Activated CD8-positive, alpha-beta memory T cell treated with anti-CD3 and anti-CD28 coated beads, Interleukin-2, amount 50 U/mL, for 24 hours (primary cell): ENCODE data around the gene SLC35F4.
"Not testable (repeated sequence)": the region's sequence is repeated elsewhere in the genome, so short reads cannot be mapped to it uniquely, and the experiment has no call there.

Experiments
- DNase-seq: peaks from one replicate; pipeline ENCODE4 v3.0.0-alpha.2; 2020; ENCODE audit errors: extremely low read depth

The SLC35F4 gene

GRCh38 chr14:57725399-57726077 is 140.4 kb downstream of the SLC35F4 start:
- DNase-seq = no peak

DNA sequence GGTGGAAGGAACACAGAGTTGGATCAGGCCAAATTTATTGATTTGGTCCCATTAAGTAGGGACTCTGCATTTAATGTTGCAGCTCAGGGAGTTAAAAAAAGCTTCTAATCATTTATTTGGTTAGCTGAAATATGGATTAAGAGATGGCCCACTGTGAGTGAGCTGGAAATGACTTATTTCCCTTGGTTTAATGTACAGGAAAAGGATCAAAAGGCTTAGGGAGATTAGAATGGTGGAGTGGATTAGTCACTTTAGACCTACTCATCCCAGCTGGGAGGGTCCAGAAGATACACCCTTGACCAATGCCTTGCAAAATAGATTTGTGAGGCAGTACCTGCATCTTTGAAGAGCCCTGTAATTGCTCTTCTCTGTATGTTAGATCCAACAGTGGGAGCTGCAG is 143.8 kb downstream of the SLC35F4 start:
- not testable (repeated sequence) for DNase-seq

DNA sequence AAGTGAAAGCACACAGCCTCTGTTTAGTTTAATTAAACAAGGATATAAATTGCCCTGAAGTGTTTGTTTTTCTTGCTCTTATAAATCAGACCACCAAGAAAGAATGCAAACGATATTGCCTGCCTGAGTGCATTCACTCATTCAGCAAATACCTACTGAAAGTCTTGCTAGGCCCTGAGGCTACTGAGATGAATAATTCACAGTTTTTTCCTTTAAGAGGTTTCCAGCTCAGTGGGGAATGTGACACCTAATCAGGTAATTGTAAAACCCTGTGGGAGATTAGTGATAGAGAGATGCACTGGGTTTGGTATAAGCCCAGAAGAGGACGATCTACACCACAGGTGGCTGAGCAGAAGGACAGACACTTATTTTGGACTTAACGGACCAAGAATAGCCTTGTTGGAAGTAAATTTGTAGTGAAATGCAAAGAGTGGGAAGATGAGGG is 151.4 kb downstream of the SLC35F4 start:
- no peak for DNase-seq

- no peak for DNase-seq
These were observed 153.2 kb downstream of the SLC35F4 start for GRCh38 chr14:57712698-57713097.

DNA sequence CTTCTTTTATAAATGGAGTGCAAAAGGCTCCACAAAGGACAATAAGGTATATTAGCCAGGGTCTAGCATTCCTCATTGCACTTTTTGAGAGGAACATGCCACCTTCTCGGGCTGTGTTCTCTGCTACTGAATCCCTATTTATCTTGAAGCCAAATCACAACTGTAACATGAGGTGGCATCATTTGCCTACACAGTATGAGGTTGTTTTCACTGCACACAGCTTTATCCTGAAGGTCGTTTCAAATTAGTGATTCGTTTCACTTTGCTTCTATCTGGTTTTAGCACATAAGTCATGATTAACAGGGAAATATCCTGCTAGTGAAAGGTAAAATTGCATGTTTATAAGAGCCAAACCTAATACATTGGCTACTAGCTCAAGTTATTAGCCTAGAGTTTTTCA is 153.8 kb downstream of the SLC35F4 start:
- DNase-seq = no peak

GRCh38 chr14:57709909-57710308 is 156.0 kb downstream of the SLC35F4 start:
- DNase-seq = no peak

GRCh38 chr14:57709086-57709485 is 156.8 kb downstream of the SLC35F4 start:
- DNase-seq = not testable (repeated sequence)

DNA sequence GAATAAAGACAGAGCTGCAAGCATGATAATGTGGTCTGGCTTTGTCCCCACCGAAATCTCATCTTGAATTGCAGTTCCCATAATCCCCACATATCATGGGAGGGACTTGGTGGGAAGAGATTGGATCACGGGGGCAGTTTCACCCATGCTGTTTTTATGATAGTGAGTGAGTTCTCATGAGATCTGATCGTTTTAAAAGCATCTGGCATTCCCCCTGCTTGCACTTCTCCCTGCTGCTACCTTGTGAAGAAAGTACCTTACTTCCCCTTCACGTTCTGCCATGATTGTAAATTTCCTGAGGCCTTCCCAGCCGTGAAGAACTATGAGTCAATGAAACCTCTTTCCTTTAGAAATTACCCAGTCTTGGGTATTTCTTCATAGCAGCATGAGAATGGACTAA is 158.7 kb downstream of the SLC35F4 start:
- no peak for DNase-seq

DNA sequence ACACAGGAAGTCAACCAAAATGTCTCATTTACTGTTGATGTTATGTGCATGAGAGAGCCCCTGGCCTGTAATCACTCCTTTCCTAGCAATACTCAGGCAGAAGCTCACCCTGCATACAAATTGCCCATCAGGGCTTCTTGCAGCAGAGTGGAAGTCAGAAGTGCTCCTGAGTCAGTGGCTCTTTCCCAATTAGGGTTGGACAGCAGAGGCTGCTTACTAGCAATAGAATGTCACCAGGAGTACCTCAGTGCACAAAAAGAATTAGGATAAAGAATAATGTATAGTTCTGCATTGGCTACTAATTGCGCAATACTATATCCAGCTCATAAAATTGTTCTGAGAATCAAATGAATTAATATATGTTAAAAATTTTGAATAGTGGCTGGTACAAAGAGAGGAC is 161.1 kb downstream of the SLC35F4 start:
- no peak for DNase-seq

GRCh38 chr14:57699947-57700346 is 165.9 kb downstream of the SLC35F4 start:
- no peak for DNase-seq

DNA sequence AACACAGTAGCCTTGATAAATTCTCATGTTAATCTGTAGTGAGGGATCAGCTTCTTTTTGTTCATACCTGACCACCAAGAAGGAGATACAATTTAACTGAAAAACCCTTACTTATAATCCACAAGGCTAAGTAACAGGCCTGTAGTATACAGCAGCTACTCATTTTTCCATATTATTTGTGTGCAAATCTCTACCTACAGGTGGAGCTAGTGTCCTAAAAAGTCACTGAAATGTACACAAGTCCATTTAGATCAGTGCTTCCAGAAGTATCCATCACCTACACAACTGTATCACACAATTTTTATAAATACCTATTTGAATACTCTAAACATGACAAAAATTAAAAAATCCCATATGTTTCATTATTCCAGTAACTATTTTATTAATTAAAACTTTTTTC is 173.2 kb downstream of the SLC35F4 start:
- DNase-seq = no peak

DNA sequence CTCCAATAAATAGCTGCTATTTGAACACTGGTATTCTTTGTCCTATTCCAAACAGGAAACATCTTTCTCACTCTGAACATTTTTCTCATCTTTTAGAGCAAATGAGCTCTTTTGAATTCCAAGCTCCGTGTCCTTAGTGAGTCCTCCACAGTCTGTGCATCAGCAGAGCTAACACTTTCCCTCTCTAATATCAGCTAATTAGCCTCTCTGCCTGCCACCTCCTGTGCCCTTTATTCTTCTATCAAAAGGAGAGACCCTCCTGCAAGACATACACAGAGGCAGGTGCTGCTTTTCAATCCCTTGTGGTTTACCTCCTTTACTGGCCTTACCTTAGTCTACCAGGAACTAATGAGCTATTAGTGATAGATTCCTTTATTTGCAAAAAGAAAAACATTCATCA is 178.5 kb downstream of the SLC35F4 start:
- DNase-seq = no peak

- DNase-seq = no peak
These were observed 179.6 kb downstream of the SLC35F4 start for GRCh38 chr14:57686304-57686703.

- DNase-seq = no peak
These were observed 194.9 kb downstream of the SLC35F4 start for GRCh38 chr14:57671021-57671420.

- no peak for DNase-seq
These were observed 205.7 kb downstream of the SLC35F4 start for GRCh38 chr14:57660208-57660607.

DNA sequence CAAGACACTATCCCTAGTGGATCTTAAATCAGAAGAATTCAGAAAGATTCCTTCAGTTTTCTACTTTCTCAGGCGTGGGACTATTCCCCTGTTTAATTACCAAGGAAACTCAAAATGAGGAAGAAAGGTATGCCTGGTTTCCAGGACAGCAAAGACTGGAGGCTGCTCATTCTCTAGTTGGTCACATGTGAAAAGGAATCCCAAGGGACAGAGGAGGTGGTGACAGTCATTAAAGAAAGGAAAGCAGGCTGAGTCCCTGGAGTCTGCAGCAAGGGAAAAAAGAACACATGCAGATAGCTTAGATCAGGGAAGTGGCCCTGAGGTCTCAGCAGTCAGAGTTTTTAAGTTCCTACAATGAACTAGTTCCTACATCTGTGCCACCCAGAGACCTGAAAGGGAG is 206.8 kb downstream of the SLC35F4 start:
- no peak for DNase-seq

DNA sequence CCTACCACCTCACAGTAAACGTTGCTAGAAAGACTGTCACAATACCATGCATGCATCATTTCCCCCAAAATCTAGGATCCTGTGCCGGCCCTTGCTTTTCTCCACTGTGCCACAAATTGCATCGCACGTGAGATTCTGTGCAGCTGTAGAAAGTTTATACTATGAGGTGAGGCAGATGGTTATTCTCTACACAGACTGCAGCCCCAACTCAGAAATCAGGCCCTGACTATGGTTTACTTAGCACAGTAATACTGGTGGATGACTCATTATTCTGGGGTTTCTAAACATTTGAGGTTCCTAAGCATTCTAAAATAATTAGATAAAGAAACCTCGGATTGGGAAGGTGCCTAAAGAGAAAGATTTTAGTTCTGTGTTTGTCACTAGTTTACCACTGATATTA is 208.4 kb downstream of the SLC35F4 start:
- no peak for DNase-seq

DNA sequence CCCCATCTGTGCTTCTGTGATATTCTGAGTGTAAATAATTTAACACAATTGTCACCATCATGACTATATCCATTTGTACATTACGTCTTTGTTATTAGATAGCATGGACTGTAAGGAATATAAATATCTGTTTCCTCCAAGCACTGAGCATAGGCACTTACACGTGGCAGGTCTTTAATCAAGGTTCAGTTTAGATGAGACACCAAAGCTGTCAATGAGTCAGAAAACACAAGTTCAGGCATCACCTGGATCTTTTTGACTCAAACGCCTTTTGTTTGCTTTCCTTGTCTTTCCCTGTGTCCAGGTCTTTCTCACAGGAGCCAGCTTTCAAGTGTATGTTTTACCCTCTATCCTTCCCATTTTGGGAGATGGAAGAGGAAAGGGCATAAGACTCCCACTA is 209.0 kb downstream of the SLC35F4 start:
- no peak for DNase-seq

GRCh38 chr14:57652769-57653168 is 213.1 kb downstream of the SLC35F4 start:
- no peak for DNase-seq

DNA sequence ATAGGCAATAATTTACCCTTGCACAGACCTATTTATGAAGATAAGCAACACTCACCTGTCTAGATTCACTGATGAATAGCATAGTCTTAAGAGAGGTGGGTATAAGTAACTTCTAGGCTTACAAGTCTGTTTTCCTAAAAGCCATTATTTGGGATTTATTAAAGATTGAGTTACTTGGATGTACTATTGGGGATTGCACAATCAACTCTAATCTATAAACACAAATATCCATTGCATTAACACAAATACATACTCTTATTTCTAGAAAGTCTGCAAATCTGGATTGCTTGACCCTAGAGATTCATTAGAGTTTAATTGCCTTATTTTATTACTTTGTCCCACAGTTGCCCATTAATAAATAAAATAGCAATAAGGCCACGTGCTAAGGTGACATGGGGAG is 224.1 kb downstream of the SLC35F4 start:
- no peak for DNase-seq

GRCh38 chr14:57640036-57640435 is 225.9 kb downstream of the SLC35F4 start:
- no peak for DNase-seq

- no peak for DNase-seq
These were observed 228.0 kb downstream of the SLC35F4 start for GRCh38 chr14:57637901-57638300.

- no peak for DNase-seq
These were observed 231.6 kb downstream of the SLC35F4 start for GRCh38 chr14:57634335-57634734.

DNA sequence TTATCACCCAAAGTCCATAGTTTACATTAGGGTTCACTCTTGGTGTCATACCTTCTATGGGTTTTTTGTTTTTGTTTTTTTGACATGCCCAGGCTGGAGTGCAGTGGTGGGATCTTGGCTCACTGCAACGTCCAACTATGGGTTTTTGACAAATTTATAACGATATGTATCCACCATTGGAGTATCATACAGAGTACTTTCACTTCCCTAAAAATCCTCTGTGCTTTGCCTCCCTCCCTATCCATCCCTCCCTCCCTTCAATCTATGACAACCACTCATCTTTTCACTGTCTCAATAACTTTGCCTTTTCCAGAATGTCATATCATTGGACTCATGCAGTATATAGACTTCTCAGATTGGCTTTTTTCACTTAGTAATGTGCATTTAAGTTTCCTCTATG is 233.2 kb downstream of the SLC35F4 start:
- no peak for DNase-seq
